ENCODE measurements around the gene MXRA8.
A peak's percentile ranks its signal among the peaks of the same experiment; 100 is the strongest.
"Not testable (repeated sequence)": the region's sequence is repeated elsewhere in the genome, so short reads cannot be mapped to it uniquely, and the experiment has no call there.

MXRA8 gene

DNA sequence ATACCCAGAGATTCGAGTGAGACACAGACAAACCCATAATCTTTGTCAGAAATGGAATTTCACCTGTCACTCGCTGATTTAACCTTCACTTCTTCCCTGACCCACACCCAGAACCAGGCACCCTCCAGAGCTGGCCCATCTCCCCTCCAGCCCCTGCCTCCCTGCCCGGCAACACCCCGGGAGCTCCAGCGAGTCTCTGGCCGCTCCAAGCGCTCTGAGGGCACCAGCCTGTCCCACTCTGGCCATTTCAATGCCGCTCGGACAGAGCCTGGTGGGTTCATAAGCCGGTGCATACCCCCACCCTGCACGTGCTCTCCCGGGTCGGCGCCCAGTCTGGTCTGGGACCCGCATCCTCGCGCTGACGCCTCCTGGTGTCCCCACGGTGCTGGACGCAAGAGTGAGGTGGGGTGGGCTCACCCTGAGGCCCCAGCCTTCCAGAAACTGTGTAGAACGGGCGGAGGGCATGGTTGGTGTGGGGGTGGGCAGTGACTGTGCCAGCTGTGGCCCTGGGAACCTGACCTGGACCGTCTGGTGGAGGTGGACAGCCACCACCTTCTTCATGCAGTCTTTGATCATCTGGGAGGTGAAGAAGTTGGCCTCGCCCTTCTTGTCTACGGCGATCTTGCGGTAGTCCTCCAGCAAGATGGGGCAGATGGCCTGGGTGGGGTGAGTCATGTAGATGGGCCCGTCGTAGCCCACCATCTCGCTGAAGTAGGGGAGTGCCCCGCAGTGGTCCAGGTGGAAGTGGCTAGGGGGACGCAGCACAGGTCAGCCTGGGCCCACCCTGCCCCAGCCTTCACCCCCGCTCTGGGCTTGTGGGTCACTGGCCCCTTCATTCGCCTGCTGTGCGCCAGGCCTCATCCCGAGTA lies 39.3 kb downstream of the MXRA8 start:
- no peak for DNase-seq

DNA sequence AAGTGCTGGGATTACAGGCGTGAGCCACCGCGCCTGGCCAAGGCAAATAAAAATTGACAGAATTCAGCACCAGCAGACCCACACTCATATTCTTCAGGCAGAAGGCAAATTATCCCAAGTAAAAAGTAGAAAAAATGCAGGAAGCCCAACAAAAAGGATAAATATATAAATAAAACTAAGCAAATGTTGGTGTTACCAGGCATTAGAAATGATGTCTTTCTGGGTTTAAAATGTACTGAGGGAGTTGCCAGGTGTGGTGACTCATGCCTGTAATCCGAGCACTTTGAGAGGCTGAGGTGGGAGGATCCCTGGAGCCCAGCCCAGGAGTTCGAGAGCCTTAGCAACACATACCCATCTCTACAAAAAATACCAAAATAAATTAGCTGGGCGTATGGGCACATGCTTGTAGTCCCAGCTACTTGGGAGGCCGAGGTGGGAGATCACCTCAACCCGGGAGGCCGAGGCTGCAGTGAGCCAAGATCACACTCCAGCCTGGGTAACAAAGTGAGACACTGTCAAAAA lies 40.2 kb downstream of the MXRA8 start:
- DNase-seq, result no peak

DNA sequence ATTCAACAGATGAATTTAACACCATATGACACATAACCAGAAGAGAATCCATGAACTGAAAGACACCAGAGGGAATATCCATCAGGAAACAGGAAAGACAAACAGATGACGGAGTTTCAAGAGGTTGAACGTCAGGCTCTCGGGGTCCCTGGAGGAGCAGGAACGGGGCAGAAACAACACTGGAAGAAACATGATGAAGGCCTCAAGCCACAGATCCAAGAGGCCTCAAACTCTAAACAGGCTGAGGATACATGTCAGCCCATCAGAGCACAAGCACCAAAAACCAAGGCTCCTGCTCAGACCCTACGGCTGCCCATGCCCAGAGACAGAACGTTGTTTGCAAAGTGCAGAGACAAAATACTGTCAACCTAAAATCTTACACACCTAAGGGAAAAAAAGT lies 40.9 kb downstream of the MXRA8 start:
- DNase-seq, result no peak

DNA sequence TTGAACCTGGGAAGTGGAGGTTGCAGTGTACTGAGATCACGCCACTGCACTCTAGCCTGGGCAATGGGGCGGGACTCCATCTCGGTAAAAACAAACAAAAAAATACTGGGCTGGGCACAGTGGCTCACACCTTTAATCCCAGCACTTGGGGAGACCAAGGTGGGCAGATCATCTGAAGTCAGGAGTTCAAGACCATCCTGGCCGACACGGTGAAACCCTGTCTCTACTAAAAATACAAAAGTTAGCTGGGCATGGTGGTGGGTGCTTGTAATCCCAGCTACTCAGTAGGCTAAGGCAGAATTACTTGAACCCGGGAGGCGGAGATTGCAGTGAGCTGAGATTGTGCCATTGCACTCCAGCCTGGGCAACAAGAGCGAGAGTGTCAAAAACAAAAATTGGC lies 42.2 kb downstream of the MXRA8 start:
- not testable (repeated sequence) for DNase-seq

DNA sequence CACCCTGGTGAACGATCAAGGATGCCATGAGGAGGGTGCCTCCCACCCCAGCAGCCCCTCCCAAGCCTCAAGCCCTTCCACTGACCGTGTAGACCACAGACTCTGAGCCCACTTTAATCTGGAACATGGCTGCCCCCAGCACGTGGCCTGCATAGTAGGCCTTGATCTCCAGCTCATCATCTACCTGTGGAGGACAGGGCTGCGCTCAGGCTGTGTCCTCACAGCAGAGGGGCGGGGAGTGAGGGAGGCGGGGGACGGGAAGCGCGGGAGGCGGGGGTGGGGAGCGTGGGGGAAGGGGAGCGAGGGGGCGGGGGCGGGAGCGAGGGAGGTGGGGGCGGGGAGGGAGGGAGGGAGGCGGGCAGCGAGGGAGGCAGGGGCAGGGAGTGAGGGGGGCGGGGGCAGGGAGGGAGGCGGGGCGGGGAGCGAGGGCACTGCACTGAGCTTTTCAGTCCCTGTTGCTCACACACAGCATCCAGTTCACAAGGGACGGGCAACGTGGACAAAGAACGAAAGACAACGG lies 42.9 kb downstream of the MXRA8 start:
- no peak for DNase-seq

DNA sequence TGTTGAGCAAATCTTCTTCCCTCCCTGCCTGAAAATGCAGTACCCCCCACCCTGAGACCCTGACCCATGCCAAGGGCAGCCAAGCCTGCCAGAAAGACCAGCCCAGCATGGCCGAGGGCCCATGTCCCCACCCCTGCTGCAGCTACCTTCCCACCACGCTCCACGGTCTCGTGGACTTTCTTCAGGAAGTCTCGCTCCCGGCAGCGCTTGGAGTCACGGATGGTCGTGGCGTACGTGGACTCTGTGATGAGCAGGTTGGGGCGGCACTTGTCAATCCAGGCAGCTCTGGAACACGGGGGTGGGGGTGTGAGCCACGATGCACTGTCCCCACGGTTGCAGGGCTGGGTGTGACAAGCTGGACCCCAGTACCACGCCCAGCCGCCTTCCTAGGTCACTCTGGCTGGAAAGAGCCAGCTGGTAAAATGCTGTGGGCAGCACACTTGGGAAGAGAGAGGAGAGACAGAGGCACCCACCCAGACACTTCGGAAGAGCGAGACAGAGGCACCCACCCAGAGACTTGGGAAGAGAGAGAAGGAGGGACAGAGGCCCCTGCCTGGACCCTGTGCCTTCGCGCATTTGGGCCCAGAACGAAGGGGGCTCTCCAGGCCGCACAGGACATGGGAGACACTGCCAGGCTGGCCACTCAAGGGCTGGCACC lies 43.5 kb downstream of the MXRA8 start:
- no peak for DNase-seq

DNA sequence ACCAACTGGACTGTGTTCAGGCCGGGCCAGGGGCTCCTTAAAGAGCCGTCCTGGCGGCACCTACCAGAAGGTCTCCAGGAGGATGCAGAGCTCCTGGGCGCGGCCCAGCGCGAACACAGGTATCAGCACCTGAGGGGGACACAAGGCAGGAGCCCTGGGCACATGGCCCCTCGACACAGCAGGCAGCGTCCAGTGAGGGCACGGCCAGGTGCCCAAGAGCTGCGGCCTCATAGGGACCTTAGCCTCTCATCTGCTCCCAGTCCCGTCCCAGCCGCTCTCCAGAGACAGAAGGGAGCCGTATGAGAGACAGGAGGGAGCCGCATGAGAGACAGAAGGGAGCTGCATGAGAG lies 44.1 kb downstream of the MXRA8 start:
- no peak for DNase-seq

DNA sequence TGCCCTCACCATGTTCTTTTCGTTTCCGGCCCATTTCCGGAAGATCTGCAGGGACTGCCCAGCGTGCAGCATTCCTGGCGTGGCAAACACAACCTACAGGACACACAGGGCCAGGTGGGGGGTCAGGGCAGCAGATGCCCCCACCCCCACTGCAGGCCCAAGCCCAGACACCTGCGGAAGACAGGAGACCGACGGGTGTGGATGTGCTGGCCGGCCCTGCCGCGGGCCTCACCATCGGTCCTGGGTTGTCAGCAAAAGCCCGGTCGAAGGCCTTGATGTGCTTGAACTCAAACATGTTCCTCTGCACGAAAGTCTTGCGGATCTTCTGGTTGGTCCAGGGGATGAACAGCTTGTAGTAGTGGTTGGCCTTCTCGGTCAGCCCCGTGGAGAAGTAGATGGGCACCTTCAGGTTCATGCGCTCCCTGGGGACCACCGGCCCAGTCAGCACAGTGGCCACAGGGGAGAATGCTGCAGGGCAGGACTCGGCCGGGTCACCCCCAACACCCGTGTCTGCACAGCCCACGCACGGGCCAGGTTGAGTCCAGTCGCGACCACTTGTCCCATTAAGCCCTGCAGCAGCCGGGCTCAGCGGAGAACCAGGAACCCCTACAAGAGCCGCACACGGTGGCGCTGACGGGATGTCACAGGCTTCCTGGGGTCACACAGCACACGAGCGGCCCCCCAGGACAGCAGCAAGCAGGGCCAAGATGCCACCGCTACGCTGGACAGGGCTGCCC lies 44.7 kb downstream of the MXRA8 start:
- no peak for DNase-seq

DNA sequence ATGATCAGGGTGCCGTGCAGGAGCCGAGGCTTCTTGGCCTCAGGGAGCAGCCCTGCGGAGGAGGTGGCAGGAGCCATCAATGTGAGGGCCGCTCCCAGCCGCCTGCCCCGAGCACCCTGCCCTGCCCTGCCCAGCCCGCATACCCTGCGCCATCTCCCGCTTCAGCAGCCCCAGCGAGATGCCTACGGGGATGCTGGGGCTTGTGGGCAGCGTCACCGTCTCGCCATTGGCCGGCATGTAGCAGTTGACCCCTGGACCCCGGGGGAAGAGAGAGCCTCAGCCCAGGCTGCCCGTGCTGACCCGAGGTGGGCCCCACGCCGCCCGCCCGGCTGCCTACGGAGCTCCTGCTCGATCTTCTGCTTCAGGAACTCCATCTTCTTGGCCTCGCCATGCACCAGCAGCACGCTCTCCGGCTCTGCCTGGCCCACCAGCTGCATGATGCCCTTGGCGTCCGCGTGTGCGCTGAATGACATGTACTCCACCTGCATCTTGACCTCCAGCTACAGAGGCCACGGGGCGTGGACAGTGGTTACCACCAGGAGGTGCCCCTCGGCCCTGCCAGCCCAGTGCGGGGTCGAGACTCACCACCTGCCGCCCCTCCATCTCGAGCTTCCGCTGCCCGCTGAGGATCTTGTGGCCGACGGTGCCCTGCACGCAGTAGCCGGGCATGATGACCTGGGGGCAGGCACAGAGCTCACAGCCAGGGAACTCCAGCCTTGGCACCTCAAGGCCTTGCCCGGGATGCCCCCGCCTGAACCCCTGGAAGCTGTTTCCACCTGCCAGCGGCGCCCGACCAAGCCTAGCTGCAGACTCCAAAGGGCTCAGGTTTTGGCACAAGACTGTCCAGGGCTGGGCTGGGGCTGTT lies 45.7 kb downstream of the MXRA8 start:
- DNase-seq, result no peak

DNA sequence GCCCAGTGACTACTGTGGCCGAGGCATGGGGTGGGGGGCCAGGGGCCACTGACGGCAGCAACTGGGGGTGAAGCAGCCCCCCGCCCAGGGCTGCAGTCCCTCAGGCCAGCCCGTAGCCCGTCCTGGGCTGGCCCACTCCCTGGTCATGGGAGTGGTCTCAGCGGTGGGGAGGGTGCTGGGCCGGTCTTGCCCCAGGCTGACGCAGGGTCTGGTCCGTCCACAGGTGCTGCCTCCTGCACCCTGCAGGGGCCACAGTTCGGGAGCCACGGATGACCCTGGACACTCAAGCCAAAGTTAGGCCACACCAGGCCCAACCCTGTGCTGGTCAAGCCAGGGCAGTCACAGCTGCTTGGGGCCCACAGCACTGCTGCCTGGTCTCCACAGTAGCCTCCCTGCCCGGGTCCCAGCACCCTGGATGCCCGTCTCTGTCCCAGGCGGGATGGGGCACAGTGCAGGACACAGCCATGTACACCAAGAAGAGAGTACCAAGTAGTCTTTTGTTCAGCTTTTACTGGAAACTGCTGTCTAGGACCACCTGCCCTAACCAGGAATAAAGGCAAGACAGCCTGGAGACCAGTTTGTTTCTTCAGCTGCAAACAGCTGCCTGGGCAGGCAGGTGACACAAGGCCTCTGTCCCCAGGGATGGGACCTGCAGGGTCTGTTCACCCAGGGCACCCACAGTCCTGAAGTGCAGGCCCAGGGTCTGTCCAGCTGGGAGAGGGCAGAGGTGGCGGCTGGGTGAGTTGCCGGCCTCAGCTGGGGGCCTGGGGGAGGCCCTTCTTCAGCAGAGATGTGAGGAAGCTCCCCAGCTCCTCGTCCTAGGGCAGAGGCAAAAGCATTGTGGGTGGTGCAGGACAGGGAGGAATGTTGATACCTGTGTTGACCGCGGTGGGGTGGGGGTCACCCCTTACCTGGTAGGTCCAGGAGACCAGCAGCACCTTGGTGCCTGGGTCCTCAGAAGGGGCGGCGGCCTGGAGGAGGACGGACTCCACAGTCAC lies 46.9 kb downstream of the MXRA8 start:
- no peak for DNase-seq

DNA sequence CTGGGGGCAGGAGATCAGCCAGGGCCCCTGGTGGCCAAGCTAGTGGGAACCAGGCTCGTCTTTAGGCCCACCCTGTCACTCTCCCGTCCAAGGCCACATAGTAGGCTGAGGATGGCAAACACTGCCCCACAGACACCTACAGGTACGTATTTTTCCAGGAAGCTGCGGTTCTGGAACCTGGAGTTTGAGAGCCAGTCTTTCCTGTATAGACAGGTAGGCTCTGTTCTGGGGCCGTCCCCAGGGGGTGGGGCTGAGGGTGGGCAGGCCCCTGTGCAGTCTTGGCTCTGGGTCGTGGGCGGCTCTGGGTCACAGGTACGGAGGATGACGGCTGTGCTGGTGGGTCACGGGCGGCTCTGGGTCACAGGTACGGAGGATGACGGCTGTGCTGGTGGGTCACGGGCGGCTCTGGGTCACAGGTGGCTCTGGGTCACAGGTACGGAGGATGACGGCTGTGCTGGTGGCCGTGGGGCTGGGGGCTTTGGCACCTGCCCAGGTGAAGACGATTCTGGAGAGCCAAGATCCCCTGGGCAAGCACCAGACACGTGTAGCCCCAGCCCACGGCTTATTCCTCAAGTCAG lies 47.8 kb downstream of the MXRA8 start:
- DNase-seq, result no peak

DNA sequence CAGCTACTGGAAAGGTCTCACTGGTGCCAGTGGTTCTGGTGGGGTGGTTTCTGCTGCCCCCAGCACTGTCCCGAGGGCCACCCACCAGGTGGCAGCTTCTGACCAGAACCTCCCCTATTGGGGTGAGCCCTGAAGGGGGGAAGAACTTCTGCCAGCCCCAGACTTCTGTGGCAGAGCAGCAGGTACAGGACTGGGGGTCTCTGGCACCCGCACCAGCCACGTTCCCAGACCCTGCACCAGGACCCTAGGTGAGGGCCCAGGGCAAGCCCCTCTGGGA lies 48.3 kb downstream of the MXRA8 start:
- no peak for DNase-seq

DNA sequence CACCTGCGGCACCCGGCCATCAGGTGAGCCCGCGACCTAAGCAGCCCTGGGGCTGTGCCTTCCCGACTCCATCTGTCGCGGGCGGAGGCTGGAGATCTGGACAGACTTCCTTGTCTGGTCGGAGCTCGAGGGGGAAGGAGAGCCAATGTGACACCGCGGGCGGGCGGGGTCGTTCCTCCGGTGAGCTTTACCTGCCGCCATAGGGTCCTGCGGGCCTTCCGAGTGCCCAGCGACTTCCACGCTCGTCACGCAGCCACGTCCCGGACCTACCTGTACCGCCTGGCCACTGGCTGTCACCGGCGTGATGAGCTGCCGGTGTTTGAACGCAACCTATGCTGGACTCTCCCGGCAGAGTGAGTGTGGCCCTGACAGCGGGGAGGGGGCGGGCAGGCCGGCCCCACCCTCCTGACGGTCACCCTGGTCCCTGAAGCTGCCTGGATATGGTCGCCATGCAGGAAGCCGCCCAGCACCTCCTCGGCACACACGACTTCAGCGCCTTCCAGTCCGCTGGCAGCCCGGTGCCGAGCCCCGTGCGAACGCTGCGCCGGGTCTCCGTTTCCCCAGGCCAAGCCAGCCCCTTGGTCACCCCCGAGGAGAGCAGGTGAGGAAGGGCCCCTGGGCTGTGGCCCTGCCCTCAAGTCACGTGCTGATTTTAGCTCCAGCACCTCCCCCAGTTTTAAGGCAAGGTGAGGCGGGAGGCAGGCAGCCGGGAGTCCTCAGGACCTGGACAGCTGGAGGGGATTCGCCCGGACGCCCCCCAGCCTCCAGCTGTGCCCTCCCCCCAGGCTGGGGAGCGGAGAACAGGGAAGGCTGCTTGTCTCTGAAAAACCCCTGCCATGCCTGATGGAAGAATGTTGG lies 48.9 kb downstream of the MXRA8 start:
- DNase-seq, result no peak

DNA sequence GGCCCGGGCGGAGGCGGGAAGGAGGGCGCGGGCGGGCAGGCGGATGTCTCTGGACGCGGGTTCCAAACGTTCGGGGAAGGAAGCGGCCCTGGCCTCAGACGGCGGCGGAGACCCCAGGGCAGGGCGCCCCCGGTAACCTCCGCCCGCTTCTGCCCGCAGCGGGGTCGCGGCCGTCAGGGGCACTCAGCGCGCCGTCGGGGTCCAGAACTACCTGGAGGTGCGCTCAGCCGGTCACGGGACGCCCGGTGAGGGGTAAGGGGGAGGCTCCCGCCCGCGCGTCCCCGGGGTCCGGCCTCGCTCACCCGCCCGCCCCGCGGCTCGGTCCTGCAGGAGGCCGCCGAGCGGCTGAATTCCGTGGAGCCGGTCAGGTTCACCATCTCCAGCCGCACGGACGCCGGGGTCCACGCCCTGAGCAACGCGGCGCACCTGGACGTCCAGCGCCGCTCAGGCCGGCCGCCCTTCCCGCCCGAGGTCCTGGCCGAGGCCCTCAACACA lies 49.6 kb downstream of the MXRA8 start:
- DNase-seq, result no peak

DNA sequence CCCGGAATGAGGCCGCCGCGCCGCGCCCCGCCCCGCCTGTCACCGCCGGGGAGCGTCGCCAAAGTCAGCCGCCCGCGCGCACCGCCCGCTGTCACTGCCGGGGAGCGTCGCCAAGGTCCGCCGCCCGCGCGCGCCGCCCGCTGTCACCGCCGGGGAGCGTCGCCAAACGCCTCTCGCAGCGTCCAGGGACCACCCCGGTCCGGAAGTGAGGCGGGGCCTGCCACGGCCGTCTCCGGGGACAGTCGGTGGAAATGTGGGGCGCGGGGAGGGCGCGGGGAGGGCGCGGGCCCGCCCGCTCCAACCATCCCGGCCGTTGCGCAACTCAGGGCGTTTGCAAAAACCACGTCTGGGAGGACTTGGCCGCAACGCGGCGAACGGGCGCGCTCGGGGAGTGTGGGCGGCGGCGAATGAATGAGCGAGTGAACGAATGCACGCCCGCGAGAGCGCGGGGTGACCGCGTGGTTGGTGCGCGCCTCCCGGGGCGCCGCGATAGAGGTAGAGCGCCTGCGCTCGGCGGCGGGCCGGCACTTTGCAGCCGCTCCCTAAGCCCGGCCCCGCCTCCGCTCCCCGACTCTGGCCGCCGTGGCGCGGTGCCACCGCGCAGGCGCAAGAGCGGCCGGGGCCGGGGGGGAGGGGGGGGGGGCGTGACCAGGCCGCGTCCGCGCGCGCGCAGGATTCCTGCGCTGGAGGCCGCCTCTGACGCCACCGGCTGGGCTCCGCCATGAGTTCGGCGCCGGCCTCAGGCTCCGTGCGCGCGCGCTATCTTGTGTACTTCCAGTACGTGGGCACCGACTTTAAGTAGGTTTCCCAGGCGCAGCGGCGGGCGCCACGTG lies 50.2 kb downstream of the MXRA8 start, which contains the start of the genes ACAP3 and PUSL1:
ACAP3 (minus strand) TSS at position 8 of the 833 bp plus-strand sequence. CDS start 115 bp downstream, outside the sequence.
PUSL1 (plus strand) TSS at position 675 of the 833 bp plus-strand sequence; CDS start at position 722, 47 bp downstream.
- peak; percentile 80 for DNase-seq

DNA sequence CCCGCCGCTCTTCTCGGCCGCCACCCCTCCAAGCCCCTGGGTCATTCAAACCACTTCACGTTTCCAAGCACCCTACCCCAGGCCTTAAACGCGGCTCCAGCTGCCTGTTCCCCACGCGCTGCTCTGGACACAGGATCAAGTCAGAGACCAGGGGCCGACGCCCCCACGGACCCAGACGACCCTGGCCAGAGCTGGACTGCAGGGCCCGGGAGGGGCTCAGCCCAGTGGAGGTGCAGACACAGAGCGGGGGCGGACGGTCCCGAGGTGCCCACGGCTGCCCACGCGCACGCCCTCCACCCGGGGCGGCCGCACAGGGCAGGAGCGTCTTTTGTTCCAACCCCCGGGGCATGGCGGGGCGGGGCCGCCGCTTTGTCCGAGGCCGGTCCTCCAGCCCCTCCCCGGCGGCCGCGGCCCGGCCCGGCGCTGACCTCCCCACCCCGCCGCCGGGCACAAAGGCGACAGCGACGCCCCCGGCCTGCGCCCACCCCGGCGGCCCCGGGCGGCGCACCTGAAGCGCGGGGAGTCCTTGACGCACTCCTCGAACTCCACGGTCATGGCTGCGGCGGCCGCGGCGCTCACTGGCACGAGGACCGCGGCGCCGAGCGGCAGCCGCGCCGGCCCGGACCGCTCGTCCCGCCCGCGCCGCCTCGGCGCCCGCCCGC lies 51.0 kb downstream of the MXRA8 start:
- DNase-seq, result no peak

DNA sequence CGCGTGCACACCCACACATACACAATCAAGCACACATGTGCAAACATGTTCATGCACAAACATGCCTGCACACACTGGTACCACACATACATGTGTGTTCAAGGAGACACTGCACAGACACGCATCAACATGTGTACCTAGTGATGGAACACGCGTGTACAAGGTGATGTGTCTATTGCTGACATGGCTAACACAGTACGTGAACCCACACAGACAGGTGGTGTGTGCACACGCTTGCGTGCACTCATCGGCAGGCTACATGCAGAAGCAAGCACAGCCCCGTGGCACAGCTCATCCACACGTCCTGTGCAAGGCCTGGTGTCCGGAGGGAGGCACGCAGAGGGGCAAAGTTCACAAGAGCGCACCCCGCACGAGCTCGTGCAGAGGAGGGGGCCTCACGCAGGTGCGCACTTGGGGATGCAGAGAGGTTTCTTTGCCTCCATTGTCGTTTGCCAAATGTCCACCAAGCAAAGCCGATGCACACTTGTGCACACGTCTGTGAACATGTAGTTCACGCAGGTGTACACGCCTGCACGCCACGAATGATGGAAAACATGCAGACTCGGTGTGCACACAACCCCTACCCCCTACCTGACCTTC lies 51.6 kb downstream of the MXRA8 start:
- no peak for DNase-seq
